ENCODE measurements around the gene DUSP12.

DUSP12 gene

DNA sequence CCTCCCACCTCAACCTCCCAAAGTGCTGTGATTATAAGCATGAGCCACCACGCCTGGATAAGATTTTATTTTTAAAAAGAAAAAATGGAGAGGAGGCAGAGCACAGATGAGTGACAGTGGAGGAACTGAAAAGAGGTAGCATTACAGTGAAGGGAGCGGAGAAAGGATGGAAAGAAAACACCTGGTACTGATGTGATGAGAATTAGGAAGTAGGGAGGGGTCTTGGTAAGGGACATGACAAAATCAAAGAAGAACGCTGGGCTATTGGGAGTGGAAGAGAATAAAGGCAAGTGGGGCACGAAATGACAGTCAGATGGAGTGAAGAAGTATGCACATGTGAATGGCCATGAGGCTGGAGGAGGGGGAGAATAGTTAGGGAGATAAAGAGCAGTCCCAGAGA is 40.2 kb upstream of the DUSP12 start:
- no peak overlapping the region for H3K4me3 ChIP-seq (replicated peaks; ENCODE audit: low read depth, low read length)
- TF ChIP-seq, protein P1, sequence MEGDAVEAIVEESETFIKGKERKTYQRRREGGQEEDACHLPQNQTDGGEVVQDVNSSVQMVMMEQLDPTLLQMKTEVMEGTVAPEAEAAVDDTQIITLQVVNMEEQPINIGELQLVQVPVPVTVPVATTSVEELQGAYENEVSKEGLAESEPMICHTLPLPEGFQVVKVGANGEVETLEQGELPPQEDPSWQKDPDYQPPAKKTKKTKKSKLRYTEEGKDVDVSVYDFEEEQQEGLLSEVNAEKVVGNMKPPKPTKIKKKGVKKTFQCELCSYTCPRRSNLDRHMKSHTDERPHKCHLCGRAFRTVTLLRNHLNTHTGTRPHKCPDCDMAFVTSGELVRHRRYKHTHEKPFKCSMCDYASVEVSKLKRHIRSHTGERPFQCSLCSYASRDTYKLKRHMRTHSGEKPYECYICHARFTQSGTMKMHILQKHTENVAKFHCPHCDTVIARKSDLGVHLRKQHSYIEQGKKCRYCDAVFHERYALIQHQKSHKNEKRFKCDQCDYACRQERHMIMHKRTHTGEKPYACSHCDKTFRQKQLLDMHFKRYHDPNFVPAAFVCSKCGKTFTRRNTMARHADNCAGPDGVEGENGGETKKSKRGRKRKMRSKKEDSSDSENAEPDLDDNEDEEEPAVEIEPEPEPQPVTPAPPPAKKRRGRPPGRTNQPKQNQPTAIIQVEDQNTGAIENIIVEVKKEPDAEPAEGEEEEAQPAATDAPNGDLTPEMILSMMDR (IDR thresholded peaks at IDR 0.05; ENCODE audit: low read length, missing control alignments), result no peak
- no peak for DNase-seq (ENCODE audit: low read depth)

- TF ChIP-seq, protein P1 (IDR thresholded peaks at IDR 0.05; ENCODE audit: low read length, missing control alignments), result no peak
- no peak for DNase-seq (ENCODE audit: low read depth)
- H3K4me3 ChIP-seq (replicated peaks; ENCODE audit: low read depth, low read length), result no peak overlapping the region
Measured at GRCh38 chr1:161710560-161710959, 39.0 kb upstream of the DUSP12 start.

- H3K4me3 ChIP-seq (replicated peaks; ENCODE audit: low read depth, low read length), result no peak overlapping the region
- TF ChIP-seq, protein P1 (IDR thresholded peaks at IDR 0.05; ENCODE audit: low read length, missing control alignments), result no peak
- no peak for DNase-seq (ENCODE audit: low read depth)
Measured at GRCh38 chr1:161718559-161719324, 30.8 kb upstream of the DUSP12 start.

GRCh38 chr1:161719325-161719611 is 30.3 kb upstream of the DUSP12 start:
- TF ChIP-seq, protein P1 (IDR thresholded peaks at IDR 0.05; ENCODE audit: low read length, missing control alignments), result no peak
- no peak for DNase-seq (ENCODE audit: low read depth)
- H3K4me3 ChIP-seq (replicated peaks; ENCODE audit: low read depth, low read length), result no peak overlapping the region

GRCh38 chr1:161720422-161720821 is 29.2 kb upstream of the DUSP12 start:
- TF ChIP-seq, protein P1 (IDR thresholded peaks at IDR 0.05; ENCODE audit: low read length, missing control alignments), result no peak
- DNase-seq (ENCODE audit: low read depth), result no peak
- H3K4me3 ChIP-seq (replicated peaks; ENCODE audit: low read depth, low read length), result no peak overlapping the region

DNA sequence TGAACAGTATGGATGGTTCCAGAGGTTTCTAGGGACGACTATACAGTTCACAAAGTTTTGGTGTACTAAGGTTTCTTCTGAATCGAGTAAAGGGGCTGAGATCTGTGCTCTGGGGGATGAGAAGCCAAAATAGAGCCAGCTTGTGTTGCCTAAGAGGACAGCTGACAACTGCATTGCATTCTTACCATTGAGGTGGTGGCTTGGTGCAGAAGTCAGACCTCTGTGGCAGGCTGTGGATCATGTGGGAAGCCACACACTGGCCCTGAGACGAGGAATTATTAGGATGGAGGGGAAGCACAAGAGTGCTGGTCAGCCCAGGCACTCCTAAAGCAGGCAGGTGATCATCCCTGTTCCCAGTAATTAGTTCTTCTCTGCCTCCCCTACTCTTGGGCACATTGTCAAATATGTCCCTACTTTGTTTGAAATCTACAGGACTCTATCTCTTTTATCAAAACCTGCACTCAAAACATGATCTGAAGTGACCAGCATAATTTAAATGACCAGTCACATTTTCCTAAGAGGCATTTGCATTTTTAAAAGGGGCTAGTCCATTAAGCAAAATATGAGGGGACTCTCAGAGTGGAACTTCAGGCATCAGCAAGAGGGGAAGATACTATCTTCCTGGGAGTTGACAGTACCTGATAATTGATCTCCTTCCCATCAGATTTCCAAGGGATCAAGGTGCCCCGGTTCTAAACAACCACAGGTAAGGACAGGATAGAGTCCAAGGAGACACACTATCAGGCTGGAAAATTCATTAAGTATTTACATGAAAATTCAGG is 28.4 kb upstream of the DUSP12 start, which contains the start of gene FCRLB:
Gene FCRLB, plus strand, starts transcription at position 589 of the 782 bp plus-strand sequence. CDS start 1,129 bp downstream, outside the sequence.
- no peak for DNase-seq (ENCODE audit: low read depth)
- no peak within 1 kb of the TSS for H3K4me3 ChIP-seq (replicated peaks; ENCODE audit: low read depth, low read length)
- TF ChIP-seq, protein P1 (IDR thresholded peaks at IDR 0.05; ENCODE audit: low read length, missing control alignments), result no peak

Data from fibroblast of pulmonary artery (primary cell).